HFFc6 (cell line): ENCODE measurements around the gene DDX47. TPM values are rescaled to one million over a fixed set of nuclear protein-coding genes. Genes with fewer than 3 reads are reported as not detected.
A peak's percentile ranks its signal among the peaks of the same experiment; 100 is the strongest.

ENCODE experiments used
- DNase-seq: peaks from one replicate; pipeline ENCODE4 v3.0.0-alpha.2; 2018
- H3K27ac Mint-ChIP-seq: 2 replicates; pipeline ENCODE4 v1.8.0; 2020; ENCODE audit warnings: mild to moderate bottlenecking, mixed read lengths
- H3K27me3 Mint-ChIP-seq: 2 replicates; pipeline ENCODE4 v1.8.0; 2021; ENCODE audit warnings: mild to moderate bottlenecking, moderate library complexity, mixed read lengths; ENCODE audit not compliant: insufficient read depth
- H3K36me3 Mint-ChIP-seq: 2 replicates; pipeline ENCODE4 v1.8.0; 2021; ENCODE audit warnings: low read depth, mixed read lengths
- H3K4me1 Mint-ChIP-seq: 2 replicates; pipeline ENCODE4 v1.8.0; 2020; ENCODE audit warnings: low read depth, mixed read lengths
- H3K4me3 Mint-ChIP-seq: 2 replicates; pipeline ENCODE4 v1.8.0; 2020; ENCODE audit warnings: mild to moderate bottlenecking, moderate library complexity, mixed read lengths
- H3K9me3 Mint-ChIP-seq: 2 replicates; pipeline ENCODE4 v1.8.0; 2020; ENCODE audit warnings: mild to moderate bottlenecking, mixed read lengths
- microRNA-seq: library from miRNA; unstranded; fragments of <30 nt; microRNA quantifications from one replicate; pipeline ENCODE4, GENCODE V29; 2019
- total RNA-seq, 6 experiments: library from RNA; stranded (reverse); fragmentation: NEBNext Ultra II Directional; extraction: Animal tissue kit (Norgen Biotek cat#: 25700); gene quantifications; 2 replicates in 1 of 6; 3 replicates in 5 of 6; pipeline ENCODE4 v1.2.3, GENCODE V29; 2021
- TF ChIP-seq, protein P1 (sequence below): fragments of 200-600 bp; sonication (generic); IDR thresholded peaks from 2 replicates; pipeline ENCODE4 v1.5.0; 2021; ENCODE audit warnings: antibody characterized with exemption, mild to moderate bottlenecking

DDX47 gene
- total RNA-seq, 6 experiments from 2014 or later, result 87.6 to 97.3 (median 94.2) TPM

DNA sequence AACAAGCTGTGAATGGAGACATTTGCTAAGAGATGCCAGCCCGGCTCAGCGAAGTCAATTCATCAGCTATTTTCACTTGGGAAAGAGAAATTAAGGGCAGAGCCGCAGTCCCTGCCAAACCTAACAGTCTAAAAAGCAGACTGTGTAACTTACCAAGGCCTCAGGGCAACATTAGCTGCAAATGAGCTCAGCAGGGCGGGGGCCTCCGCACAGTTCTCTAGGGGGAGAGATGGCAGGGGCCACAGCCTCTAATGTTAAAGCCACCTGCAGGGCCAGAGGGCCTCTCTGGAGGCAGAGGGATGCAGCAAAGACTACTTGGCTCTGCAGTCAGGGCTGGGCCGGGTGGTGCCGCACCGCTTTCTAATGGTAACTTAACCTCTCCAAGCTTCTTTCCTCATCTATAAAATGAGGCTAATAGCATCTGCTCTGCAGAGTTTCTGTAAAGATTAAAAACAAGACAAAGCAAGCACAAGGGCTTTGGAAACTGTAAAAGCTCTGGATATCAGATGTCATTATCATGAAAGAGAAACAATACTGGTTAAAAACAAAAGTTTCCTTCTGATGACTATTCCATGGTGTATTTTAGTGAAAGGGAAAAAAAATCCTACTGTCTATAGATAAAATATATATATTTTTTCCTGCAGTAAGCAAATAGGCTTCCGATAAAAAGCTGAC, 64.8 kb downstream of the DDX47 start:
- peaks cover 43% of the 10 kb centered on the region for H3K36me3 Mint-ChIP-seq
- peaks cover 80% of the 10 kb centered on the region for H3K4me1 Mint-ChIP-seq
- 0 out of 2 replicates have a peak overlapping the region, but pooled peaks have one; percentile 5 for H3K4me3 Mint-ChIP-seq
- H3K9me3 Mint-ChIP-seq, result no peaks in the 10 kb centered on the region
- TF ChIP-seq, protein P1, sequence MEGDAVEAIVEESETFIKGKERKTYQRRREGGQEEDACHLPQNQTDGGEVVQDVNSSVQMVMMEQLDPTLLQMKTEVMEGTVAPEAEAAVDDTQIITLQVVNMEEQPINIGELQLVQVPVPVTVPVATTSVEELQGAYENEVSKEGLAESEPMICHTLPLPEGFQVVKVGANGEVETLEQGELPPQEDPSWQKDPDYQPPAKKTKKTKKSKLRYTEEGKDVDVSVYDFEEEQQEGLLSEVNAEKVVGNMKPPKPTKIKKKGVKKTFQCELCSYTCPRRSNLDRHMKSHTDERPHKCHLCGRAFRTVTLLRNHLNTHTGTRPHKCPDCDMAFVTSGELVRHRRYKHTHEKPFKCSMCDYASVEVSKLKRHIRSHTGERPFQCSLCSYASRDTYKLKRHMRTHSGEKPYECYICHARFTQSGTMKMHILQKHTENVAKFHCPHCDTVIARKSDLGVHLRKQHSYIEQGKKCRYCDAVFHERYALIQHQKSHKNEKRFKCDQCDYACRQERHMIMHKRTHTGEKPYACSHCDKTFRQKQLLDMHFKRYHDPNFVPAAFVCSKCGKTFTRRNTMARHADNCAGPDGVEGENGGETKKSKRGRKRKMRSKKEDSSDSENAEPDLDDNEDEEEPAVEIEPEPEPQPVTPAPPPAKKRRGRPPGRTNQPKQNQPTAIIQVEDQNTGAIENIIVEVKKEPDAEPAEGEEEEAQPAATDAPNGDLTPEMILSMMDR, result no peak
- H3K27me3 Mint-ChIP-seq, result peaks cover 2% of the 10 kb centered on the region; the same call in 1 of the 2 replicates
- peak overlapping the region; percentile 63 for H3K27ac Mint-ChIP-seq
- DNase-seq, result no peak

Small RNA genes lying within 50 kb of the gene (microRNA-seq; reads per million reads assigned to microRNA genes)
- gene MIR613, result not detected

Other genes with a start within 250 kb of the DDX47 start
- 10 to 100 TPM; 20.9 to 25.7 (median 23.2) TPM for gene CREBL2, start 201.5 kb upstream of the DDX47 start, total RNA-seq
- gene GPR19, start 117.2 kb upstream of the DDX47 start, total RNA-seq, result under 1 TPM in 3 of 6 experiments, not detected in 3; 0.15 to 0.31 (median 0.26) TPM
- 10 to 100 TPM; 22.9 to 31.4 (median 29.7) TPM for gene CDKN1B, start 96.0 kb upstream of the DDX47 start, total RNA-seq
- 1 to 10 TPM; 5.0 to 8.6 (median 6.6) TPM for gene APOLD1, start 27.7 kb upstream of the DDX47 start, total RNA-seq
- gene GPRC5A, start 78.2 kb downstream of the DDX47 start, total RNA-seq, result 100 to 1,000 TPM; 206 to 371 (median 280) TPM
- not detected for gene GPRC5D, start 138.8 kb downstream of the DDX47 start, total RNA-seq
- 100 to 1,000 TPM in 1 of 6 experiments, 10 to 100 TPM in 5; 65.0 to 100 (median 70.8) TPM for gene HEBP1, start 186.9 kb downstream of the DDX47 start, total RNA-seq
- gene FAM234B, start 231.0 kb downstream of the DDX47 start, total RNA-seq, result 1 to 10 TPM; 3.0 to 4.6 (median 3.7) TPM